Sigmoid colon (tissue), 4 donors: ENCODE results near the gene FCGR2B.

Experiments used
- CTCF ChIP-seq, 4 experiments: fragments of 450-650 bp in 3 of 4; fragments of 200-600 bp in 1 of 4; IDR thresholded peaks; one replicate each; pipeline ENCODE4 v1.5.1; 2016 to 2019; ENCODE audit warnings: antibody characterized with exemption in 4 of 4, mild to moderate bottlenecking in 3 of 4, moderate library complexity in 2 of 4
- EP300 ChIP-seq, 4 donors: sonication (generic); formaldehyde crosslinking; IDR thresholded peaks; one replicate each; pipeline ENCODE4 v1.6.1; 2017; ENCODE audit warnings: antibody characterized with exemption in 4 of 4
- POLR2A ChIP-seq, 2 donors: fragments of 450-650 bp; IDR thresholded peaks; one replicate each; pipeline ENCODE4 v1.6.1; 2016; ENCODE audit warnings: antibody characterized with exemption in 2 of 2, mild to moderate bottlenecking in 2 of 2, moderate library complexity in 2 of 2

GRCh38 chr1:161678500-161678899, 15.6 kb downstream of the FCGR2B start:
- TF ChIP-seq CTCF (IDR thresholded peaks at IDR 0.05) (no peak), EP300 (IDR thresholded peaks at IDR 0.05) (no peak), POLR2A (IDR thresholded peaks at IDR 0.05) (no peak)
